GM12801 (cell line): ENCODE results near the gene AJM1.

ENCODE experiments used
- CTCF ChIP-seq: IDR thresholded peaks from one replicate; pipeline ENCODE4 v1.5.1; 2011; ENCODE audit warnings: control low read depth; ENCODE audit not compliant: insufficient read length; ENCODE audit errors: extremely low read depth

The AJM1 gene

GRCh38 chr9:136826703-136827582 lies 15.3 kb upstream of the AJM1 start:
- TF ChIP-seq CTCF: no peak

- no peak for TF ChIP-seq CTCF
Observed at GRCh38 chr9:136827794-136828473, 14.3 kb upstream of the AJM1 start.

DNA sequence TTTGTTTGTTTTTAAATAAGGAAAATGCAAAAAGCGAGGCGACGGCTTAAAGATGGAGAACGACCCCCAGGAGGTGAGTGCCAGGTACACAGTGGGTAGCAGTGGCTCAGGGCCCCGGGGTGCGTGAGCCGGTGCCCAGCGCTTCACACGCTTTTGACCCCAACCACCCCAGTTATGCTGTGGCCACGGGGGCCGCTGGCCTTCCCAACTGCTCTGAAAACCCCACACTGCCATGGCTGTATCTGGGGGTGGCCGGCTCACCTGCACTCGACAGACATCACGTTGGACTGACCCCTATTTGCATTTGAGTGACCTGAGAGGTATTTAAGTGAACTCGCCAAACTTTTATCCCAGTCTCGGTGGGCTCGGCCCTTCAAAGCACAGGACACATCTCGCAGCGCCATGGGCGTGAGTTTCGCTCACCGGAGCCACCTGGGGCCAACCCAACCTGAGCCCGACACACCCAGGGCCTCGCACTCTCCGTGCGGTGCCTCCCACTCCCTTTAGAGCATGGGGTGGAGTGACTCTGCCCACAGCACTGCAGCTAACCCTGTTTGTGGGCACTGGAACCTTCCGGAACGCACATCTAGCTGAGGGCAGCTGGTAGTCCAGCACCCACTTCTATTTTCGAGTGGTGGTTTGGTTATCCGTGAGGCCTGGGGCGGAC lies 13.7 kb upstream of the AJM1 start:
- no peak for TF ChIP-seq CTCF

DNA sequence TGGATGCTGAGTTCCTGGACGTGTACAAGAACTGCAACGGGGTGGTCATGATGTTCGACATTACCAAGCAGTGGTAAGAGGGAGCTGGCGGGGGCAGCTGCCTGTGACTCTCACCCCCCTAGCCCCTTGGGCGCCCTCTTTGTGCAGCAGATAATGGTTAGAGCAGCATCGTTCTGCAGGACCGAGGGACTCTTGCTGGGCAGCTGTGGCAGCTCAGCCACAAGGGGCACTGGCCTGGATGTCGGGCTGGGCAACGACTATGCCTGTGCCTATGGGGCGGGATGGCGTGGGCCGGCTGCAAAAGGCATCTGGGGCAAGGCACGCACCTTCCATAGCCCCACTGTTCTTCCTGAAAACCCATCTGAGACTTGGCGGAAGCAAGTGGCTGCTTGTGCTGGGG lies 12.9 kb upstream of the AJM1 start:
- no peak for TF ChIP-seq CTCF

DNA sequence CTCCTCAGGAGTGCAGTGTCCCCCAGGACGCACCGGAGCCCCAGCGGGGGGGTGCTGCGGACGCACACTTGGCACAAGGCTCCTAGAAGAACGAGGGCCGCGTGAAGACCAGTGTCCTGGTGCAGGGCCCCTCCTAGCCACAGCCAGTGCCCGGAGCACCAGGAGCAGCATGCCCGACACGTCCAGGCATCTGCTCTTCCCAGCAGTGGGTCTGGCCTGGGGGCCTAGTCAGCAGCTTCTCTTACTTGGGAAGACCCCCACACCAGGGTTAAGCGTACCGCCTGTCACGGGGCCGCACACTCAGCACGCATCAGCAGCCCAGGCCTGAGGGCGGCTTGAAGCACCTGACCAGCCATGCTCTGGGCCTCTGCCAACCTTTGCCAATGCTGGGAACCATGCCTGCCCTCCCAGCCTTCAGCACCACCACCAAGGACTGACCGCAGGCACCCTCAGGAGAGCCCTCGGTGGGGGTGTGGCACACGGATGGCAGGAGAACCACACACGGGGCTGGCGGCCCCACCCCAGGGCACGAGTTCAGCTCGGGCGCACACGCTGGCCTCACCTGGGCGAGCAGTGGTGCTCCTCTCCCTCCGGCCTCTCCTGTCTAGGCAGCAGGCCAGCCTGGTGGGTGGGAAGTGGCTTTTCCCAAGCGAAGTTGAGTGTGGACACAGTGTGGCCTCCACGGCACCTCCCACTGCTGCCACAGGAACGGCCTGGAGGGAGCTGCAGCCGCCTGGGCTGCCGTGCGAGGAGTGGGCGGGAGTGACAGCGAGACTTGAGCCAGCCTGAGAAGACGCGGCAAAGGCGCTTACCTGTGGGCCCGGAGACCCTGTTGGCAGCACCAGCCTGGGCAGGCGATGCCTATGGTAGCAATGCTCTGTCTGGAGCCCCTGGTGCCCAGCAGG lies 12.0 kb upstream of the AJM1 start:
- no peak for TF ChIP-seq CTCF

GRCh38 chr9:136831002-136831719 lies 11.1 kb upstream of the AJM1 start:
- TF ChIP-seq CTCF: no peak
